ENCODE results near the gene PROZ. TPM values are rescaled to one million over a fixed set of nuclear protein-coding genes. Genes with fewer than 3 reads are reported as not detected.

The PROZ gene
- total RNA-seq, 1 experiment from 2014 or later: not detected

GRCh38 chr13:113183450-113184129 is 25.1 kb downstream of the PROZ start:
- Histone ChIP-seq H3K9me3 (ENCODE audit: low read length) (no peaks in the 10 kb centered on the region), H3K27ac (ENCODE audit: low read length) (no peak overlapping the region), H3K4me2 (ENCODE audit: low read length) (no peak overlapping the region), H3K27me3 (ENCODE audit: low read length) (no peaks in the 10 kb centered on the region), H3K36me3 (ENCODE audit: low read depth, low read length) (peaks cover 39% of the 10 kb centered on the region; the same call in 1 of the 2 replicates), H3K4me3 (ENCODE audit: low read length) (no peak overlapping the region), H3K4me1 (ENCODE audit: insufficient read depth, low read length) (peaks cover 28% of the 10 kb centered on the region), H4K20me1 (ENCODE audit: low read length) (no peaks in the 10 kb centered on the region), H3K9ac (ENCODE audit: low read length) (no peak overlapping the region), H3K79me2 (ENCODE audit: low read length) (peaks cover 21% of the 10 kb centered on the region), H3K9me2 (replicated peaks; ENCODE audit: low read length) (no peaks in the 10 kb centered on the region), H3F3A (ENCODE audit: low read length, unreplicated experiment) (no peaks in the 10 kb centered on the region), H2AFZ (ENCODE audit: low read length) (no peak overlapping the region)
- TF ChIP-seq EZH2phosphoT487 (IDR thresholded peaks at IDR 0.05; ENCODE audit: borderline replicate concordance, low read length): no peak
- TF ChIP-seq EZH2 (IDR thresholded peaks at IDR 0.05; ENCODE audit: low read length, unreplicated experiment): no peak
- TF ChIP-seq CTCF (conservative IDR thresholded peaks at IDR 0.05; ENCODE audit: low read depth, low read length): no peak
- ATAC-seq: no peak
- DNase-seq: no peak
- intact Hi-C loops (cut with micrococcal nuclease): no loop called here
- CTCF ChIA-PET: no interaction called here
- no TSS peak for BruUV-seq (replicated peaks)
- POLR2A ChIA-PET (ENCODE audit: unreplicated experiment): no interaction called here

DNA sequence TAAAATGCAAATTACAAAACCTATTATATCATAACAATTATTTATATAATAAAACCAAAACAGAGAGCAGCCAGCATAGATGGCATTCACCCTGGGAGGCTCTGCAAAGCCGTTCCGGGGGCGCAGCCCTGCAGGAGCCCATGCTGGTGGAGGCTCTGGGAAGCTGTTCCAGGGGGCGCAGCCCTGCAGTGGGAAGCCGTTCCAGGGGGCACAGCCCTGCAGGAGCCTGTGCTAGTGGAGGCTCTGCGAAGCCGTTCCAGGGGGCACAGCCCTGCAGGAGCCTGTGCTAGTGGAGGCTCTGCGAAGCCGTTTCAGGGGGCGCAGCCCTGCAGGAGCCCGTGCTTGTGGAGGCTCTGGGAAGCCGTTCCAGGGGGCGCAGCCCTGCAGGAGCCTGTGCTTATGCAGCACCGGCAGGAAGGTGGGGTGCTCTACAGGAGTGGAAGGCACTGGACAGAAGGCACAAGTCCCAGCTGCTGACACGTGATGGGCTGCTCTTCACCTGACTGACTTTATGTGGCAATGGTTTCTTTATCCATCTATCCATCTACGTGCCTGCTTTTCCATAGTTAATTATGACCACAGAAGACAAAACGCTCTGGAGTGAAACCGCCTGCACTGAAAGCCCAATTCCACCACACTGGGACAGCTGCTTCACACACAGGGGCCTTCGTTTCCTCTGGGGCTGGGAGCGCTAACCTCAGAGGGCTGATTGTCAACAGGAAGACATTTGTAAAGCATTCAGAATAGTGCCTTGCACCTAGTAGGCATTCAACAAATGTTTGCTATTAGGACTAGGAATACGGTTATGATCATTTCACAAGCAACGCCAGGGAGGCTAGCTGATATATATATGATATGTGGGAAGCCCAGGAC is 26.4 kb downstream of the PROZ start:
- no peak overlapping the region for H2AFZ ChIP-seq (ENCODE audit: low read length)
- POLR2A ChIA-PET (ENCODE audit: unreplicated experiment): no interaction called here
- no peaks in the 10 kb centered on the region for H3K9me2 ChIP-seq (replicated peaks; ENCODE audit: low read length)
- intact Hi-C loops (cut with micrococcal nuclease): no loop called here
- peaks cover 39% of the 10 kb centered on the region for H3K36me3 ChIP-seq (ENCODE audit: low read depth, low read length)
- no TSS peak for BruUV-seq (replicated peaks)
- peaks cover 21% of the 10 kb centered on the region for H3K79me2 ChIP-seq (ENCODE audit: low read length)
- H3K4me2 ChIP-seq (ENCODE audit: low read length): no peak overlapping the region
- no peak overlapping the region for H3K27ac ChIP-seq (ENCODE audit: low read length)
- H3K9me3 ChIP-seq (ENCODE audit: low read length): no peaks in the 10 kb centered on the region
- no peak for ATAC-seq
- CTCF ChIA-PET: no interaction called here
- DNase-seq: no peak
- no peaks in the 10 kb centered on the region for H3F3A ChIP-seq (ENCODE audit: low read length, unreplicated experiment)
- no peak overlapping the region for H3K4me3 ChIP-seq (ENCODE audit: low read length)
- no peaks in the 10 kb centered on the region for H3K27me3 ChIP-seq (ENCODE audit: low read length)
- peaks cover 19% of the 10 kb centered on the region for H3K4me1 ChIP-seq (ENCODE audit: insufficient read depth, low read length)
- H3K9ac ChIP-seq (ENCODE audit: low read length): no peak overlapping the region
- H4K20me1 ChIP-seq (ENCODE audit: low read length): no peaks in the 10 kb centered on the region
- no peak for TF ChIP-seq EZH2 (IDR thresholded peaks at IDR 0.05; ENCODE audit: low read length, unreplicated experiment)

- H3K4me3 ChIP-seq (ENCODE audit: low read length): no peak overlapping the region
- peaks cover 21% of the 10 kb centered on the region for H3K79me2 ChIP-seq (ENCODE audit: low read length)
Measured at GRCh38 chr13:113186061-113186900, 27.8 kb downstream of the PROZ start.

More at GRCh38 chr13:113186061-113186900, 27.8 kb downstream of the PROZ start:
- H3K27ac ChIP-seq (ENCODE audit: low read length): peak overlapping the region; percentile 85
- H3K9me2 ChIP-seq (replicated peaks; ENCODE audit: low read length): no peaks in the 10 kb centered on the region
- H3K9me3 ChIP-seq (ENCODE audit: low read length): no peaks in the 10 kb centered on the region
- CTCF ChIA-PET: no interaction called here
- no TSS peak for BruUV-seq (replicated peaks)
- POLR2A ChIA-PET (ENCODE audit: unreplicated experiment): no interaction called here
- no peak overlapping the region for H3K4me2 ChIP-seq (ENCODE audit: low read length)
- intact Hi-C loops (cut with micrococcal nuclease): no loop called here
- no peak for DNase-seq
- no peaks in the 10 kb centered on the region for H3K27me3 ChIP-seq (ENCODE audit: low read length)
- no peak for ATAC-seq
- no peaks in the 10 kb centered on the region for H4K20me1 ChIP-seq (ENCODE audit: low read length)
- TF ChIP-seq EZH2phosphoT487 (IDR thresholded peaks at IDR 0.05; ENCODE audit: borderline replicate concordance, low read length): no peak
- H3K9ac ChIP-seq (ENCODE audit: low read length): peak overlapping the region; percentile 43; the same call in 1 of the 2 replicates
- no peaks in the 10 kb centered on the region for H3F3A ChIP-seq (ENCODE audit: low read length, unreplicated experiment)
- H3K4me1 ChIP-seq (ENCODE audit: insufficient read depth, low read length): peaks cover 19% of the 10 kb centered on the region
- no peak overlapping the region for H2AFZ ChIP-seq (ENCODE audit: low read length)
- peaks cover 37% of the 10 kb centered on the region for H3K36me3 ChIP-seq (ENCODE audit: low read depth, low read length)

Measured in PC-3 (cell line).